OCI-LY3 (cell line): ENCODE data around the gene DDX20.

ENCODE experiments used
- H2AFZ ChIP-seq: fragments of 200-600, 300-600 bp; shearing (Covaris generic); 2 replicates; pipeline ENCODE4 v1.6.0; 2014; ENCODE audit warnings: antibody characterized with exemption, low read depth, low read length
- H3K27ac ChIP-seq: fragments of 200-600, 300-600 bp; sonication (generic); 2 replicates; pipeline ENCODE4 v1.5.1; 2014; ENCODE audit warnings: mild to moderate bottlenecking, low read length, moderate library complexity, mixed read lengths
- H3K27me3 ChIP-seq: fragments of 200-600, 300-600 bp; sonication (generic); 2 replicates; pipeline ENCODE4 v1.6.1; 2014; ENCODE audit warnings: low read depth, low read length, mixed read lengths
- H3K36me3 ChIP-seq: fragments of 200-600, 300-600 bp; sonication (generic); replicated peaks from 2 replicates; pipeline ENCODE3; 2014; ENCODE audit warnings: low read depth, low read length, mixed read lengths
- H3K4me1 ChIP-seq: fragments of 300-600, 200-600 bp; sonication (generic); 2 replicates; pipeline ENCODE4 v1.6.1; 2014; ENCODE audit warnings: low read length, mixed read lengths
- H3K4me2 ChIP-seq: fragments of 200-600, 300-600 bp; sonication (generic); 2 replicates; pipeline ENCODE4 v1.6.1; 2014; ENCODE audit warnings: low read length, mixed read lengths
- H3K4me3 ChIP-seq: fragments of 300-600, 200-600 bp; sonication (generic); 2 replicates; pipeline ENCODE4 v1.5.1; 2014; ENCODE audit warnings: antibody characterized with exemption, mild to moderate bottlenecking, low read length, moderate library complexity
- H3K79me2 ChIP-seq: fragments of 300-600, 200-600 bp; shearing (Covaris generic); 2 replicates; pipeline ENCODE4 v1.6.1; 2014; ENCODE audit warnings: mild to moderate bottlenecking, low read length, mixed read lengths
- H3K9ac ChIP-seq: fragments of 300-600, 200-600 bp; shearing (Covaris generic); 2 replicates; pipeline ENCODE4 v1.6.0; 2014; ENCODE audit warnings: mild to moderate bottlenecking, low read length, moderate library complexity
- H3K9me3 ChIP-seq: fragments of 200-600, 300-600 bp; shearing (Covaris generic); 2 replicates; pipeline ENCODE4 v1.6.1; 2014; ENCODE audit warnings: low read length, mixed read lengths; ENCODE audit not compliant: insufficient read depth
- H4K20me1 ChIP-seq: fragments of 200-600, 300-600 bp; sonication (generic); 2 replicates; pipeline ENCODE4 v1.6.1; 2016; ENCODE audit warnings: low read length, mixed read lengths; ENCODE audit not compliant: insufficient read depth
- EZH2phosphoT487 ChIP-seq: fragments of 200-600 bp; shearing (Covaris generic); IDR thresholded peaks from 2 replicates; pipeline ENCODE4 v1.6.1; 2018; ENCODE audit warnings: antibody characterized with exemption, mixed run types, low read depth
- TF ChIP-seq, protein P1 (sequence below): fragments of 200-600, 300-600 bp; sonication (generic); IDR thresholded peaks from 2 replicates; pipeline ENCODE4 v1.5.1; 2014; ENCODE audit warnings: antibody characterized with exemption, low read length, low read depth

Gene DDX20

DNA sequence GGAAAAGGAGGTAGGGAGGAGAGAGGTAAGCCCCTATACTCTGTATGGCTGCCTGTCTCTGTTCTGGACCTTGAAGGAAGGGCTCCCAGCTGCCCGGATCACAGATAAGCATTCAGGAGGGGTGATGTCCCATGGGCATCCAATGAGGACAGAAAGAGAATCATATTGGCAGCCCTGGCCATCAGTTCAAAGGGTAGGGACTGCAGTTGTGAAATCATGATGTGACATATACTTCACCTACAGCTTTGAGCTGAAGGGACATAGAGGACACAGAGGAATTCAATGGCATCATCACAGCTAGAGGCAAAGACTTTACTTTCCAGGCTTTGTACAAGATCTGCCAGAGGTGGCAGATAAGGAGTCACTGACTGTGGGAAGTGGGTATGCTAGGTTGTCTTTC is 21.6 kb downstream of the DDX20 start:
- Histone ChIP-seq H4K20me1 (no peaks in the 10 kb centered on the region), H3K9ac (no peak overlapping the region)

DNA sequence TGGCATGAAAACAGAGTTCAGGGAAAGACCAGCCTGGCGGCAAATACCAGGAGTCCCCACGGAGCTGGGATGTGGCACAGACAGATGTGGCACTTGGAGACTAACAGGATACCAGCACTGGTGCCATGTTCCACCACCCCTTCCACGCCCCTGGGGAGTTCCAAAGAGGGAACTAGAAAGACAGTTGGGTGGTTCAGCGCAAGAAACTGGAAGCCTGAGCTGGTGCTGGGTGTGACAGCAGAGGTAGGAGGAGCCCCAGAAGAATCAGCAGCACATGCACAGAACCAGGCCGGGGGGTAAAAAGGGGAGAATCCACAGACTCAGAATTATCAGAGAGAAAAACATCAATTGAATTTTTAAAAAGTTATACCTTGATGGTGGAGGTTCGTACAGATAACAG is 22.4 kb downstream of the DDX20 start:
- Histone ChIP-seq H3K27ac (no peak overlapping the region), H3K9ac (no peak overlapping the region), H3K4me1 (no peaks in the 10 kb centered on the region), H3K36me3 (no peaks in the 10 kb centered on the region), H3K4me3 (no peak overlapping the region), H3K79me2 (no peaks in the 10 kb centered on the region), H3K9me3 (no peaks in the 10 kb centered on the region), H3K4me2 (no peak overlapping the region), H4K20me1 (no peaks in the 10 kb centered on the region), H2AFZ (no peak overlapping the region), H3K27me3 (no peaks in the 10 kb centered on the region)
- TF ChIP-seq, protein P1, sequence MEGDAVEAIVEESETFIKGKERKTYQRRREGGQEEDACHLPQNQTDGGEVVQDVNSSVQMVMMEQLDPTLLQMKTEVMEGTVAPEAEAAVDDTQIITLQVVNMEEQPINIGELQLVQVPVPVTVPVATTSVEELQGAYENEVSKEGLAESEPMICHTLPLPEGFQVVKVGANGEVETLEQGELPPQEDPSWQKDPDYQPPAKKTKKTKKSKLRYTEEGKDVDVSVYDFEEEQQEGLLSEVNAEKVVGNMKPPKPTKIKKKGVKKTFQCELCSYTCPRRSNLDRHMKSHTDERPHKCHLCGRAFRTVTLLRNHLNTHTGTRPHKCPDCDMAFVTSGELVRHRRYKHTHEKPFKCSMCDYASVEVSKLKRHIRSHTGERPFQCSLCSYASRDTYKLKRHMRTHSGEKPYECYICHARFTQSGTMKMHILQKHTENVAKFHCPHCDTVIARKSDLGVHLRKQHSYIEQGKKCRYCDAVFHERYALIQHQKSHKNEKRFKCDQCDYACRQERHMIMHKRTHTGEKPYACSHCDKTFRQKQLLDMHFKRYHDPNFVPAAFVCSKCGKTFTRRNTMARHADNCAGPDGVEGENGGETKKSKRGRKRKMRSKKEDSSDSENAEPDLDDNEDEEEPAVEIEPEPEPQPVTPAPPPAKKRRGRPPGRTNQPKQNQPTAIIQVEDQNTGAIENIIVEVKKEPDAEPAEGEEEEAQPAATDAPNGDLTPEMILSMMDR = no peak
- TF ChIP-seq EZH2phosphoT487 = no peak

More for the DNA sequence above, 21.6 kb downstream of the DDX20 start:
- no peak overlapping the region for H3K4me3 ChIP-seq
- H3K9me3 ChIP-seq = no peaks in the 10 kb centered on the region
- no peak for TF ChIP-seq EZH2phosphoT487
- TF ChIP-seq, protein P1 = no peak
- no peak overlapping the region for H3K27ac ChIP-seq
- no peaks in the 10 kb centered on the region for H3K79me2 ChIP-seq
- H2AFZ ChIP-seq = no peak overlapping the region
- H3K36me3 ChIP-seq = no peaks in the 10 kb centered on the region
- H3K4me2 ChIP-seq = no peak overlapping the region
- H3K27me3 ChIP-seq = no peaks in the 10 kb centered on the region
- H3K4me1 ChIP-seq = no peaks in the 10 kb centered on the region

DNA sequence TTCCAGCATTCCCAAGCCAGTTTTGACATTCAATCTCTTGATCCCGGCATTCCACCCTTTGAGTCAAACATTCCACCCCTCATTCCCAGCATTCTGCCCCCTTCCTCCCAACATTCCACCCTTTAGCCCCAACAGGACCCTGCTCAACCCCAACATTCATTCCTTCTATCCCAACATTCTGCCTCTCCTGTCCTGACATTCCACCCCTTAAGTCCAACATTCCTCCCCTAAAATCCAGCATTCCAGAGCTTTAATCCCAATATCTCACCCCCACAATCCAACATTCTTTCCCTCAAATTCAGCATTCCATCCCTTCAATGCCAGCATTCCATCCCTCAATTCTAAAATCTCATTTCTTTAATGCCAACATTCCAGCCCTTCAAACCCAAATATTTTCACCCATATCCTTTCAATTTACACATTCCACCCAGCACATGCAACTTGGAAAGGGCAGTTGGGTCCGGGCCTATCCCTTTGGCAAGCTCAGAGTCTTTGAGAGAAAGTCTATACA is 22.9 kb downstream of the DDX20 start:
- no peaks in the 10 kb centered on the region for H3K4me1 ChIP-seq
- H3K27ac ChIP-seq = no peak overlapping the region
- H3K27me3 ChIP-seq = no peaks in the 10 kb centered on the region
- H4K20me1 ChIP-seq = no peaks in the 10 kb centered on the region
- no peaks in the 10 kb centered on the region for H3K79me2 ChIP-seq
- H2AFZ ChIP-seq = no peak overlapping the region
- H3K9ac ChIP-seq = no peak overlapping the region
- H3K36me3 ChIP-seq = no peaks in the 10 kb centered on the region
- H3K4me2 ChIP-seq = no peak overlapping the region
- H3K4me3 ChIP-seq = no peak overlapping the region
- no peaks in the 10 kb centered on the region for H3K9me3 ChIP-seq
- no peak for TF ChIP-seq EZH2phosphoT487
- TF ChIP-seq, protein P1 = no peak

DNA sequence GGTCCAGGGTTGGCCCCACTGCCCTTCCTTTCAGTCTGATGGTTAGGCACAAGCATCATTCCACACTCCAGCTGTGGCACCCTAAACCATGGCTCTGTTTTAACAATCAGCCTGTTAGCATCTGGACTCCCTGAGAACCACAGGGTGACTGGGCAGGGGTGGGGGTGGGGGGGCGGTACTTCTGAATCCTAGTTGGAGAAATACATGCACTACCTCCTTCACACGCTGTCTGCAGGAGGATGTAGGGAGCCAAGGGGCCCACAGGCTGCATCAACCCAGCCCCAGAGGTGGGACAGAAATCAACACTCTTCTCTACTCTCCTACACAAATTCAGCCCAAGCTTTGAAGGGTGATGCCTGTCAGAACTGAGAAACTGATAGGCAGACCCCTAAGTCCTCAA is 23.8 kb downstream of the DDX20 start:
- H3K9me3 ChIP-seq = no peaks in the 10 kb centered on the region
- TF ChIP-seq EZH2phosphoT487 = no peak
- TF ChIP-seq, protein P1 = no peak
- H3K9ac ChIP-seq = no peak overlapping the region
- H4K20me1 ChIP-seq = no peaks in the 10 kb centered on the region
- no peak overlapping the region for H3K4me3 ChIP-seq
- H2AFZ ChIP-seq = no peak overlapping the region
- H3K27ac ChIP-seq = no peak overlapping the region
- H3K27me3 ChIP-seq = no peaks in the 10 kb centered on the region
- H3K4me1 ChIP-seq = no peaks in the 10 kb centered on the region
- no peaks in the 10 kb centered on the region for H3K79me2 ChIP-seq
- no peaks in the 10 kb centered on the region for H3K36me3 ChIP-seq
- H3K4me2 ChIP-seq = no peak overlapping the region
